GM18861 (cell line): ENCODE measurements around the gene PLEKHH3.
A peak's percentile ranks its signal among the peaks of the same experiment; 100 is the strongest.
"Not testable (repeated sequence)": the region's sequence is repeated elsewhere in the genome, so short reads cannot be mapped to it uniquely, and the experiment has no call there.

Experiments used
- ATAC-seq: cut with Tn5 transposase; IDR thresholded peaks from one replicate; pipeline ENCODE4 v1.9.1; 2021; ENCODE audit not compliant: unreplicated experiment

The PLEKHH3 gene

DNA sequence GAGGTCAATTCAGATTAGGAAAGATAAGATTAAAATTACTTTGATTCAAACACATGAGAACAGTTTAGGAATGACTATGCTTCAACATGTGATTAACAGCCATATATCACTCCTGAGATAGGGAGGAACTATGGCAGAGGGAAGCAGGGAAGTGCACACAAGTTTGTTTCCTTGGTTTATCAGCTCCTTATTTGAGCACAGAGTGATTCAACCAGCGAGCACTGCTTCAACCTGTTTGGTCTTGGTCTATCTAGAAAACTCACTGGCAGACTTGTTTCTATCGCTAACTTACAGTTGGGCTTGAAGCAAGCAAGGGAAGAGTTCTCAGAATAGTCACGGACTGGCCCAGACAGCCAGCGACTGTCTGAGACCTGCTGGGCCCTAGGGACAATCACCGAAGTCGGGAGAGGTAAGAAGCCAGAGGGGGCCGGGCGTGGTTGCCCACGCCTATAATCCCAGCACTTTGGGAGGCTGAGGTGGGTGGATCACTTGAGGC, 43.8 kb downstream of the PLEKHH3 start:
- ATAC-seq: no peak

DNA sequence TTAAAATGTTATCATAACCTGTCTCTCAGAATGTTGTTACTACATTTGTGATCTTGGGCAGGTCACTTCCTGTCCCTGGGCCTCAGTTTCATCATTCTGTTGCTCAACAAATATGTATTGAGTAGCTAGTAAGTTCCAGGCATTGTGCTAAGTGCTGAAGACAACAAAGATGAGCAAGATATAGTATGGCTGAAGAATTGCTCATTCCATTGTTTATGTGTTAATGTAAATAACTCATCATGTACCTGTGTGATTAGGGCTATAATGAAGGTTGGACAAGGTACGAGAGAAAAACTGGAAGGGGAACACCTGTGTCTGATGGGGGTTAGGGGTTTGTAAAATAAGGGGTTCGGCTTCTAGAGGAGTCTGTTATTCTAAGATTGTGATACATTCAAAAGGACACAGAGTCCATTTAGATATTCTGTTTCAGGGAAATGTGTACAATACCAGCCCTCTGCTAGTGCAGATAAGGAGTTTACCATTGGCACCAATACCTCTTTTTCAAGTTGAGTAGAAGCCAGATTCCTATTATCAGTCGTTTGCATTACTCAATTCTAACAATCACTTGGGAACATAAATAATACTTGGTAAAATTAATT, 47.3 kb downstream of the PLEKHH3 start:
- ATAC-seq: no peak

- not testable (repeated sequence) for ATAC-seq
These were observed 49.6 kb downstream of the PLEKHH3 start for GRCh38 chr17:42627032-42627764.

DNA sequence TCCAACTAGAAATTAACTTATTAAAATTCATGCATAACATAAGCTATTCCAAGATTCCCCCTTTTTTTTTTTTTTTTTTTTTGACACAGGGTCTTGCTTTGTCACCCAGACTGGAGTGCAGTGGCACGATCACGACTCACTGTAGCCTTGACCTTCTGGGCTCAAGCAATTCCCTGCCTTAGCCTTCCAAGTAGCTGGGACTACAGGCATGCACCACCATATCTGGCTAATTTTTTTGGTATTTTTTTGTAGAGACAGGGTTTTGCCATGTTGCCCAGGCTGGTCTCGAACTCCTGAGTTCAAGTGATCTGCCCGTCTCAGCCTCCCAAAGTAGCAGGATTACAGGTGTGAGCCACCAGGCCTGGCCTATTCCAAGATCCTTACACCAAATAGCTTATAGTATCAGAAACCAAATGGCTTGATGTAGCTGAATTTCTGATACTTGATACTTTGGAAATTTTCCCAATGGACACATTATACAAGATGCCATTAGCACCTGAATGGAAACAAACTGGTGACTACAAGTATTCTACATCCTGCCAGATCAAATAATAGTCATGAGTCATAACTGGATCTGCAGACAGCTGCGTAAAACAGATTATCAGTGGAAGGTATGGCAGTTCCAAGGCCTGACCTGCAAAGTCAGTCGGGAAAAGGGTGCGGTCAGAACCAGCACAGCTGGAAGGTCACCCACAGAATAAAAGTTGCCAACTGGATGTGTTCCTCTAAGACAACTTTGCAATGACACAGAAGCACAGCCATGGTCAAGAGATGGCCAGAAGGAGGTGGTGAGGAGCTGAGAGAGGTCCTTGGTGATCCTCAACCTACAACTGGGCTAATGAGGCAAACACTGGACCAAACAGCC, 52.8 kb downstream of the PLEKHH3 start:
- ATAC-seq: no peak

DNA sequence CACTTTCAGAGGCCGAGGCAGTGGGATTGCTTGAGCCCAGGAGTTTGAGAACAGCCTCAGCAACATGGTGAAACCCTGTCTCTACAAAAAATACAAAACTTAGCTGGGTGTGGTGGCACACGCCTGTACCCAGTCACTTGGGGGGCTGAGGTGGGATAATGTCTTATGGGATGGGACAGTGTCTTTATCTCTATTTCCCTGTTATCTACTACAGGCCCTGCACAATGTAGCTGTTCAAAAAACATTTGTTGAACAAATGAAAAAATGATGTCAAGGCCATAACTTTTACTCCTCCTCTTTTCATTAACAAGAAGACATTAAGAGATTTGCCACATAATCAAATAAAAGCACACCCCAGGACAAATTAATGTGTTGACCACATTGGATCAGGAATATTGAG, 53.5 kb downstream of the PLEKHH3 start:
- no peak for ATAC-seq

GRCh38 chr17:42621987-42622386, 54.8 kb downstream of the PLEKHH3 start:
- not testable (repeated sequence) for ATAC-seq

GRCh38 chr17:42618442-42619150, 58.2 kb downstream of the PLEKHH3 start:
- peak; percentile 66 for ATAC-seq

GRCh38 chr17:42617956-42618431, 58.8 kb downstream of the PLEKHH3 start:
- ATAC-seq: peak; percentile 8
